Stimulated activated naive B cell treated with anti-CD40 and anti-IgM and Interleukin-4, amounts not matched to agents 10 μg/mL and 1 μg/mL and 100 μg/mL, for 72 hours (primary cell): Measurements from ENCODE around the gene TNFRSF19.

Experiments used
- ATAC-seq, 2 donors: fragments of 150-1000 bp; cut with Tn5 transposase; replicated peaks; 2 replicates each; pipeline ENCODE4 v1.10.0; 2021; ENCODE audit warnings: moderate library complexity in 1 of 2
- DNase-seq: peaks from one replicate; pipeline ENCODE4 v3.0.0; 2021
- H3K27ac Mint-ChIP-seq: one replicate; pipeline ENCODE4 v1.8.0; 2022; ENCODE audit warnings: mild to moderate bottlenecking, mixed read lengths
- H3K27me3 Mint-ChIP-seq, 2 donors: one replicate each; pipeline ENCODE4 v1.8.0; 2022; ENCODE audit warnings: mixed read lengths in 2 of 2
- H3K36me3 Mint-ChIP-seq, 2 donors: one replicate each; pipeline ENCODE4 v1.8.0; 2022; ENCODE audit warnings: mixed read lengths in 2 of 2, mild to moderate bottlenecking in 1 of 2
- H3K4me1 Mint-ChIP-seq, 2 donors: one replicate each; pipeline ENCODE4 v1.8.0; 2022; ENCODE audit warnings: mixed read lengths in 2 of 2, mild to moderate bottlenecking in 1 of 2
- H3K4me3 Mint-ChIP-seq, 2 donors: one replicate each; pipeline ENCODE4 v1.8.0; 2022; ENCODE audit warnings: mild to moderate bottlenecking in 2 of 2, mixed read lengths in 2 of 2, moderate library complexity in 1 of 2
- H3K9me3 Mint-ChIP-seq, 2 donors: one replicate each; pipeline ENCODE4 v1.8.0; 2022; ENCODE audit warnings: mixed read lengths in 2 of 2, mild to moderate bottlenecking in 1 of 2

Gene TNFRSF19

DNA sequence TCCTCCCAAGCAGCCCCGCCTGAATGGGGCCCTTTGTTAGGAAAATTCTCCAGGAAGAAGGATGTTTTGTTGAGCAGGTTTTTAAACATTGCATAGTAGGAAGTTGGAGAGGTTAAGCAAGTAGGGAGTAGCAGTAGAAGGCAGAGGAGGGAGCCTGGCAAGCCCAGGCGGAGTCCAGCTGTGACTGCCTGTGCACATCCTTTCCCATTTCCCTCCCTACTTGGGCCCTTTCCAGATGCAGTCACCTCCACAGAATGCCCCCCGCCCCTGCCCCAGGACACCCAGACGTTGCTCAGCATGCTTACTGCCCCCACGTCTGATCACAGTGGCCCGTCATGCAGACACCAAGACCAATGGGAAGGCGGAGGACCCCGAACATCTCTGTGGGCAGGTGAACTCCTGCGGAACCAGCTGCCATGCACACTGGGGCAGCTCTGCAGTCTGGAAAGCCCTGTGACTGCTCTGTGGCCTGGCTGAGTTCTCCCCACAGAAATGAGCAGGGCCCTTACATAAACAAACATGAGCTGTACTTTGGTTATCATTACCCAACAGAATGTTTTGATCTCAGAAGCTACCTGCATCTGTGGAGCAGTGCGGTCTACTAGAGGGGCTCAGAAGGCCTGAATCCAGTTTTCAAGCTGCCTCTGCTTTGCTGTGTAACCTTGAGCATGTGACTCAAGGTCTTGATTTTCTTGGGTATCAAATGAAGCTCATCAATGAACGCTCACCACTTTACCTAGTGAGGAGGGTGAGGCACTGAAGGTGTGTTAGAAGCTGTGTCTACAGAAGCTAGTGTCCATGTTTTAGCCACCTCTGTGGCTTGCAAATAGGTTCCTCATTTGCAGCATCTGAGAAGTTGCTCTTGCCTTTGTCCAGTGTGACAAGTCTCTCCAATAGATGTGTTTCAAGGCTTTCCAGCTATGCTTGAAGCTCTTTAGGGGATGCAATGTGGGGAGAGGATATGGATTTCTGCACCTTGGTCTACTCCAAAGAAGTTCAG lies 84.2 kb downstream of the TNFRSF19 start:
- peaks cover 5 to 14% of the 10 kb centered on the region in 2 donors for H3K4me1 Mint-ChIP-seq

DNA sequence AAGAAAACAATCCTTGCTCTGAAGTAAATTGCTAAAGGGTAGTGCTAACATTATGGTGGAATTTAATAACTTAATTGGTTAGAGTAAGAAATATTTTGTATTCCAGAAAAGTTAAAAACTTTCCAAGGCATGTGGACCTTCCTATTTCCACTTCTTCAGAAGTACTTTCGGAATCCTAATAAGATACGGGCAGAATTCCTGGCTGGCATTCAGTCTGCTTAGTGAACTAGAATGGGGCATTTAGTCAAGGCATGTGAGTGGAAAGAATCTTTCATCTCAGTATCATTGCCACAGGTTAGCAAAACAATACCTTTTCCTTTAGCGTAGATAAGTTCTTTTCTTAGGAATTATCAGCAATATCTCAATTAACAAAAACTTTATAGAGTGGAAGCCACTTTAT lies 85.1 kb downstream of the TNFRSF19 start:
- H3K27me3 Mint-ChIP-seq, result peaks cover 12 to 20% of the 10 kb centered on the region in 2 donors
- H3K9me3 Mint-ChIP-seq, result peaks cover 0 to 2% of the 10 kb centered on the region in 2 donors
- H3K4me1 Mint-ChIP-seq, result peaks cover 5 to 14% of the 10 kb centered on the region in 2 donors
- no peak for ATAC-seq
- no peak overlapping the region for H3K27ac Mint-ChIP-seq
- no peaks in the 10 kb centered on the region for H3K36me3 Mint-ChIP-seq
- H3K4me3 Mint-ChIP-seq, result no peak overlapping the region
- no peak for DNase-seq

More for the DNA sequence above, 84.2 kb downstream of the TNFRSF19 start:
- Mint-ChIP-seq H3K27ac (no peak overlapping the region), H3K9me3 (peaks cover 0 to 2% of the 10 kb centered on the region in 2 donors), H3K27me3 (peaks cover 21 to 29% of the 10 kb centered on the region in 2 donors), H3K36me3 (no peaks in the 10 kb centered on the region), H3K4me3 (no peak overlapping the region)
- no peak for ATAC-seq
- no peak for DNase-seq

DNA sequence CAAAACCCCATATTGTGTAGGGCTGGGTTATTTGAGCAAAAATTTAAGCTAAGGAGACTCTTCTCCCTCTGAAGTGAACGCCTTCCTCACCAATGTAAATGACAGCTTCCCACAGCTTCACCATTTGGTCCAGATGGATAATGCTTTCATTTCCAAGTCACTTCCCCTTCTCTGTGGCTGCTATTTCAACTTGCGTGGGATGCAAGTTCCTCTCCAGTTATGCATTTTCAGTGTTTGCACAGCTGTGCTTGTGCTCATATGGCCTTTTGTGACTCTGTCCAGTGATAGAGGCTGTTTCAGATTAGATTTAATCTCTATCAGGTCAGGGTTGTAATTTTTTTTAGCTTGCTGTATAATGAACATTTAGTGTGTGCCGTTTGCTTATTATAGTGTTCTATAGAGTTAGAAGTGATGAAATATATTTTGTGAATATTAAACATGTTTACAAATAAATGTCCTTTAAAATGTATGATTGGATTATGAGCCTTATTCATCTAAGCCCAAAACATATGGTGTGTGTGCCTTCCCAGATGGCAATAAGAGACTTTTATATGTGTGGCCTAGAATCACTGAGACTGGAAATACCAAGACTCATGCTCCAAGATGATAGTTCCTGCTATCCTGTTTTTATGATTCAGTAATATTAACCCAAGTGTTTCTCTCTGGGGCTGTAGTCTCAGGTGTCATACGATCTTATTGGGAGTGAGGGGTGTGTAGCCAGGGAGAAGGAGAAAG lies 86.6 kb downstream of the TNFRSF19 start:
- H3K4me1 Mint-ChIP-seq, result peaks cover 5 to 14% of the 10 kb centered on the region in 2 donors

DNA sequence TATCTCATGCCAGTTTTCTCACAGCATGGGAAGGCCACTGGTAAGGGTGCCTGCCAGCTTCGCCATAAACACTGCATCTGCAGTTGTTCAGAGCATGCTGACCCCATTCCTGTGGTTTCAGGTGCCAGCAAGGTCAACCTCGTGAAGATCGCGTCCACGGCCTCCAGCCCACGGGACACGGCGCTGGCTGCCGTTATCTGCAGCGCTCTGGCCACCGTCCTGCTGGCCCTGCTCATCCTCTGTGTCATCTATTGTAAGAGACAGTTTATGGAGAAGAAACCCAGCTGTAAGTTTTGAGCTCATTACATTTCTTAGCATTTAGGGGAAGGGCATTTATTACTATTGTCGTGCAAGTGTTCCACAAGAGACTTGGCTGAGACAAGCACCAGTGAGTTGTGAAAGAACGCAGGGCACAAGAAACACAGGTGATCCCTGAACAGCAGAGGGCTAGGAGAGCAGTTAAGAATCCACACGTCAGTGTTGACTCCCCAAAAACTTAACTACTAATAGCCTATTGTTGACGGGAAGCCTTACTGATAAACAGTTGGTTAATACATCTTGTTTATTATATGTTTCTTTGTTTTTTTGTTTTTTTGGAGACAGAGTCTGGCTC lies 88.8 kb downstream of the TNFRSF19 start:
- Mint-ChIP-seq H3K27ac (no peak overlapping the region), H3K9me3 (peaks cover 3 to 12% of the 10 kb centered on the region in 2 donors), H3K36me3 (peaks cover 0 to 6% of the 10 kb centered on the region in 2 donors), H3K27me3 (peaks cover 4 to 13% of the 10 kb centered on the region in 2 donors), H3K4me1 (peaks cover 5 to 14% of the 10 kb centered on the region in 2 donors), H3K4me3 (no peak overlapping the region)
- DNase-seq (no peak), ATAC-seq (no peak)

More for the DNA sequence above, 86.6 kb downstream of the TNFRSF19 start:
- peaks cover 9 to 15% of the 10 kb centered on the region in 2 donors for H3K27me3 Mint-ChIP-seq
- peak; percentile 80 to 89 for ATAC-seq
- DNase-seq, result no peak
- peaks cover 3 to 4% of the 10 kb centered on the region in 2 donors for H3K9me3 Mint-ChIP-seq
- H3K36me3 Mint-ChIP-seq, result peaks cover 0 to under 1% of the 10 kb centered on the region in 2 donors
- H3K27ac Mint-ChIP-seq, result no peak overlapping the region
- H3K4me3 Mint-ChIP-seq, result no peak overlapping the region

DNA sequence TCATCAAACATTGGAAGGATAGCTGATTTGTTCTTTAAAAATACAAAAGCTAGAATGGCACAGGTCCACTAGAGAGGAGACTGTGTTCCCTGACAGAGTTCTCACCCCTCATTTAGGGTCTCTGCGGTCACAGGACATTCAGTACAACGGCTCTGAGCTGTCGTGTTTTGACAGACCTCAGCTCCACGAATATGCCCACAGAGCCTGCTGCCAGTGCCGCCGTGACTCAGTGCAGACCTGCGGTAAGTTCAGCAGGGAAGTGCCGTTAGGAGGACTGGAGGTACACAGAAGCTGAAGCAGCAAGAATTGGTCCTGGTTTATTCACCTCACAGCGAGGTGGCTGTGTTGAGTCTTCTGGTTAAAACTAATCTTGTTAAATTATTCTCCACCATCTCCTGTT lies 90.0 kb downstream of the TNFRSF19 start:
- H3K27me3 Mint-ChIP-seq, result peaks cover 9 to 20% of the 10 kb centered on the region in 2 donors
- no peak for ATAC-seq
- H3K4me3 Mint-ChIP-seq, result no peak overlapping the region

DNA sequence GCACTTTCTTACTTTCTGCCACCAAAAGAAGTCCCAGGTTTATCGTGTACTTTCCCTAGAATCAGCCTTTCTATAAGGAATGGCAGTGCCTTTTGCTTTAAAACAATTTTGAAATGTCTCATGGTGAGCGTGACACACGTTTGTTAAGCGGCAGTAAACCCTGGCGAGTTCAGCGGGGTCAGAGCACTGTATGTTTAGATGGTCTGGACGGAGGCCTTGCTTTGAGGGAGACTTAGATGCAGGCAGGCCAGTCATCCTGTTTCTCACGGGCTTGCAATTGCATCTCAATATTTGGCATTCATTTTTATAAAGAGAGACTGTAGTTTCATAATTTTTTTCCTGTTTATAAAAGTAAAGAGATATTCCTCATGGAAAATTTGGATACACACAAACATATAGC lies 96.4 kb downstream of the TNFRSF19 start:
- Mint-ChIP-seq H3K4me3 (no peak overlapping the region), H3K36me3 (peaks cover 0 to 6% of the 10 kb centered on the region in 2 donors), H3K9me3 (peaks cover 0 to 9% of the 10 kb centered on the region in 2 donors), H3K27ac (no peak overlapping the region), H3K4me1 (no peaks in the 10 kb centered on the region), H3K27me3 (peaks cover 19 to 20% of the 10 kb centered on the region in 2 donors)
- ATAC-seq (no peak), DNase-seq (no peak)

More for the DNA sequence above, 90.0 kb downstream of the TNFRSF19 start:
- peaks cover 0 to 6% of the 10 kb centered on the region in 2 donors for H3K36me3 Mint-ChIP-seq
- peaks cover 5 to 14% of the 10 kb centered on the region in 2 donors for H3K4me1 Mint-ChIP-seq
- DNase-seq, result no peak
- peaks cover 3 to 12% of the 10 kb centered on the region in 2 donors for H3K9me3 Mint-ChIP-seq
- no peak overlapping the region for H3K27ac Mint-ChIP-seq

DNA sequence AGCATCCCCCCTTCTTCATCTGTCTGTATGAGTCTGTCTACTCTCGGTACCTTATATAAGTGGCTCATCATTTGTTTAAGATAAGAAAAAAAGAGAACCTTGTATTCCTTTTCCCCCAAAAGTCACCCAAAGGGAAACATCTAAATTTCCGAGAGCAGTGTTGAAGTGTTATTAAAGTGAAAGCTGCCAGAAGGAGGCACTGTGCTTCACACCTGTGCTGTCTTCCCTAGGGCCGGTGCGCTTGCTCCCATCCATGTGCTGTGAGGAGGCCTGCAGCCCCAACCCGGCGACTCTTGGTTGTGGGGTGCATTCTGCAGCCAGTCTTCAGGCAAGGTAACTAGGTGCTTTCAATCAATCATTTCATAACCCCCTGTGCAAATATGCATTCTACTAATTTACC lies 97.5 kb downstream of the TNFRSF19 start:
- Mint-ChIP-seq H3K4me3 (no peak overlapping the region), H3K4me1 (no peaks in the 10 kb centered on the region), H3K27me3 (peaks cover 9 to 19% of the 10 kb centered on the region in 2 donors), H3K27ac (peak overlapping the region; percentile 5), H3K36me3 (no peaks in the 10 kb centered on the region), H3K9me3 (no peaks in the 10 kb centered on the region)
- ATAC-seq, result no peak
- DNase-seq, result no peak

DNA sequence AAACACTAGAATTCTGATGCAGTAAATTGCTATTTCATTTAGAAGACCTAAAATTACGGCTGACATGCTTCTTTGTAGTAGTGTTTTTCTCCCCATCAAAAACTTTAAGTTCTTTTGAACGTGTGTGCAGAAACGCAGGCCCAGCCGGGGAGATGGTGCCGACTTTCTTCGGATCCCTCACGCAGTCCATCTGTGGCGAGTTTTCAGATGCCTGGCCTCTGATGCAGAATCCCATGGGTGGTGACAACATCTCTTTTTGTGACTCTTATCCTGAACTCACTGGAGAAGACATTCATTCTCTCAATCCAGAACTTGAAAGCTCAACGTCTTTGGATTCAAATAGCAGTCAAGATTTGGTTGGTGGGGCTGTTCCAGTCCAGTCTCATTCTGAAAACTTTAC lies 98.3 kb downstream of the TNFRSF19 start:
- no peaks in the 10 kb centered on the region for H3K4me1 Mint-ChIP-seq
- H3K27ac Mint-ChIP-seq, result no peak overlapping the region

DNA sequence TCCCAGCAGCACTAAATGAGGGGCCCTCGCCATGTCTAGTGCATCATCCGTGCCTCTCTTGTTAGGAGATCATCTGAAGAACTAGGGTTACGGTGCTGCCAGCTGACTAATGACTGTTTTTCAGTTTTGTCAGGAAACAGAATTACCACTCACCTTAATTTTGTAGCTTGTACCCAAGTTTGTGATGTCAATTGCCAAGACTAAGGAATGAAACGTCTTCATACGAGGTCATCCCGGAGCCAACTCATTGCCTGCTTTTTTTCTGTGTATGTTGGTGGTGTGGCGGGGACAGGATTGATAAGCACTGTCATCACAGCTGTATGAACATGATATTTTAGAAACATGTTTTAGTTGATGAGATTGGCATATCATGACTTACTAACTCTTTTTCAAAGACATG lies 100.6 kb downstream of the TNFRSF19 start:
- DNase-seq (no peak), ATAC-seq (no peak)
- H3K36me3 Mint-ChIP-seq, result no peaks in the 10 kb centered on the region
- no peak overlapping the region for H3K27ac Mint-ChIP-seq
- H3K9me3 Mint-ChIP-seq, result no peaks in the 10 kb centered on the region
- H3K4me1 Mint-ChIP-seq, result no peaks in the 10 kb centered on the region
- peaks cover 0 to 8% of the 10 kb centered on the region in 2 donors for H3K27me3 Mint-ChIP-seq
- no peak overlapping the region for H3K4me3 Mint-ChIP-seq

More for the DNA sequence above, 98.3 kb downstream of the TNFRSF19 start:
- Mint-ChIP-seq H3K9me3 (no peaks in the 10 kb centered on the region), H3K36me3 (no peaks in the 10 kb centered on the region), H3K27me3 (peaks cover 8 to 16% of the 10 kb centered on the region in 2 donors), H3K4me3 (no peak overlapping the region)
- no peak for DNase-seq
- ATAC-seq, result no peak

DNA sequence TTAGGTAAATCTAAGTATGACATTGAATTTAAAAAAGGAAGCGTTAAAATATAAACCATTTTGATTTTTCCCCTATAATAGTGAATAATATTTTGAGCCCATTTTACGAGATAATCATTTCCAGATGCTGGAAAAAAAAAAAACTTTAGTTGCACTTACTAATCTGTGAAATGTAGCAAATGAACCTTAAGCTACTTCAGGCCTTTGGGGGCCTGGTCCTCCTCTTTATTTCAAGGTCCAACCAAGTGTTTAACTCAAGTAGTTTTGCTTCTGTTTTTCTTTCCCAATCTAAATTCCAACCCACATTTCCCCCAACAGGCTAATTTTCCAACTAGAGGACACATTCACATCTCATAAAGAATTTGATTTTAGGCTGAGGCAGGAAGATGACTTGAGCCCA lies 101.2 kb downstream of the TNFRSF19 start:
- H3K27me3 Mint-ChIP-seq, result peaks cover 0 to 5% of the 10 kb centered on the region in 2 donors
- no peak overlapping the region for H3K4me3 Mint-ChIP-seq
- H3K9me3 Mint-ChIP-seq, result no peaks in the 10 kb centered on the region
- no peak overlapping the region for H3K27ac Mint-ChIP-seq
- DNase-seq, result no peak
- no peaks in the 10 kb centered on the region for H3K36me3 Mint-ChIP-seq
- H3K4me1 Mint-ChIP-seq, result no peaks in the 10 kb centered on the region
- ATAC-seq, result no peak

DNA sequence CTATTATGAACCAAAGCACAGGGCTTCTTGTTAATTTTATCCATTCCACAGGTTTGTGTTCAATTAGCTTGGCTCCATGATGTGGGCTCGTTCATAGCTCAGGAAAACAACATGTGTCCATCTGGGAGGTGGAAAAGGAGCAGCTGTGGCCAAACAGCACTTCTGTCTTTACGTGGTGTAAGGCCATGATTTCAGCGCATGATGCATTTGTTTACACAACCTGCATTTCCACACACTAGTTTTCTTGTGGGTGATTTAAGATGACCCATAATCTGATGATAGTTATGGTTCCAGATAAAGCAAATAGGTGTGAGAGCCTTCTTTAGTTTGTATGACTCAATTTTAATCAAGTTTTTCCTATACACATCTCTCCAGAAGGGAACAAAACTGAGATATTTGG lies 101.7 kb downstream of the TNFRSF19 start:
- Mint-ChIP-seq H3K9me3 (no peaks in the 10 kb centered on the region), H3K4me3 (no peak overlapping the region), H3K36me3 (no peaks in the 10 kb centered on the region), H3K27me3 (peaks cover 1 to 6% of the 10 kb centered on the region in 2 donors), H3K27ac (no peak overlapping the region), H3K4me1 (no peaks in the 10 kb centered on the region)
- ATAC-seq, result no peak
- DNase-seq, result no peak

DNA sequence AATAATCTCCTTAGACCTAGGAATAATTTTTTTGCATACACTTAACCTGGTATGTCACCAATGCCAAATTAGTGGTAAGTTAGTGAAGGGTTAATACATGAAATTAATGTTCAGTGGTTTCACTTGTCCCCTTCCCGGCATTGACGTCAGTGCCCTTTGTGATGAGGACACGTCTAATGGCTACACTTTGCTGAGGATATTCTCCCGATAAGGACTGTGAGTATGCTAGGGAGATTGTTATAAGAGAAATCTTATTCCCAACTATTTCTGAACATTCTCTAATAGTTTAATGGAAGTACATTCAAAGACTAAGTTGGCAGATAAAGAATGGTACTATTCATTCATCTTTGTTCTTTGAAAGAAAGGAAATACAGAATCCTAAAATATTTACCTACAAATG lies 102.4 kb downstream of the TNFRSF19 start:
- DNase-seq (no peak), ATAC-seq (no peak)
- H3K27me3 Mint-ChIP-seq, result peaks cover 8 to 9% of the 10 kb centered on the region in 2 donors
- no peak overlapping the region for H3K27ac Mint-ChIP-seq
- H3K9me3 Mint-ChIP-seq, result no peaks in the 10 kb centered on the region
- H3K4me1 Mint-ChIP-seq, result no peaks in the 10 kb centered on the region
- H3K36me3 Mint-ChIP-seq, result no peaks in the 10 kb centered on the region
- no peak overlapping the region for H3K4me3 Mint-ChIP-seq

DNA sequence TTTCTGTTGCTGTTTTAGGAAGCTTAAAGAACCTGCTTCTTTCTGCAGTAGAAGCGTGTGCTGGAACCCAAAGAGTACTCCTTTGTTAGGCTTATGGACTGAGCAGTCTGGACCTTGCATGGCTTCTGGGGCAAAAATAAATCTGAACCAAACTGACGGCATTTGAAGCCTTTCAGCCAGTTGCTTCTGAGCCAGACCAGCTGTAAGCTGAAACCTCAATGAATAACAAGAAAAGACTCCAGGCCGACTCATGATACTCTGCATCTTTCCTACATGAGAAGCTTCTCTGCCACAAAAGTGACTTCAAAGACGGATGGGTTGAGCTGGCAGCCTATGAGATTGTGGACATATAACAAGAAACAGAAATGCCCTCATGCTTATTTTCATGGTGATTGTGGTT lies 103.1 kb downstream of the TNFRSF19 start:
- no peak overlapping the region for H3K27ac Mint-ChIP-seq
- H3K9me3 Mint-ChIP-seq, result no peaks in the 10 kb centered on the region
- no peak overlapping the region for H3K4me3 Mint-ChIP-seq
- DNase-seq, result no peak
- H3K27me3 Mint-ChIP-seq, result peaks cover 7 to 8% of the 10 kb centered on the region in 2 donors
- ATAC-seq, result no peak
- H3K4me1 Mint-ChIP-seq, result no peaks in the 10 kb centered on the region
- H3K36me3 Mint-ChIP-seq, result no peaks in the 10 kb centered on the region
